ENCODE measurements around the gene PDSS2. TPM values are rescaled to one million over a fixed set of nuclear protein-coding genes. Genes with fewer than 3 reads are reported as not detected.

PDSS2 gene
- total RNA-seq, 1 experiment from 2014 or later = 17.8 TPM

DNA sequence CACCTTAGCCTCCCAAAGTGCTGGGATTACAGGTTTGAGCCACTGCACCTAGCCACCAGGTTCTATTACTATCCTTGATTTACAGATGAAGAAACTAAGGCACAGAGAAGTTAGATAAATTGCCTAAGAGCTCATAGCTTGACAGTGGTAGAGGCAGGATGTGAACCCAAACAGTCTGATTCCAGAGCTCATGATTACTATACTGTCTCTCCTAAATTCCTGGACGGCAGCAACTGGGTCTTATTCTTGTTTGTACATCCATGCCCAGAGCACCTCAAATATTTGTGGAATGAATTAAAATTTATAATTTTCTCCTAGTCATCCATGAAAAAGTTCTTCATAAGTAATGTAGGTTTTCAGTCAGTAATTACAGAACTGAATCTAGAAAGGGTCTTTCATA lies 15.1 kb downstream of the PDSS2 start:
- H3K4me1 ChIP-seq (replicated peaks; ENCODE audit: insufficient read depth) = no peaks in the 10 kb centered on the region
- H3K27me3 ChIP-seq (ENCODE audit: insufficient read depth, low read depth) = no peaks in the 10 kb centered on the region
- no peaks in the 10 kb centered on the region for H4K20me1 ChIP-seq (ENCODE audit: insufficient read depth)
- no peaks in the 10 kb centered on the region for H3F3A ChIP-seq (ENCODE audit: insufficient read depth, low read depth)
- H3K4me3 ChIP-seq = no peak overlapping the region
- H3K36me3 ChIP-seq (ENCODE audit: low read depth) = no peaks in the 10 kb centered on the region
- H3K4me2 ChIP-seq = no peak overlapping the region
- peaks cover 16% of the 10 kb centered on the region for H3K79me2 ChIP-seq (ENCODE audit: low read depth)
- no peak overlapping the region for H3K27ac ChIP-seq
- ChIA-PET POLR2A (ENCODE audit: unreplicated experiment) (no interaction called here), CTCF (no interaction called here)
- TF ChIP-seq EZH2 (IDR thresholded peaks at IDR 0.05; ENCODE audit: low read depth) = no peak
- TF ChIP-seq, protein P1, sequence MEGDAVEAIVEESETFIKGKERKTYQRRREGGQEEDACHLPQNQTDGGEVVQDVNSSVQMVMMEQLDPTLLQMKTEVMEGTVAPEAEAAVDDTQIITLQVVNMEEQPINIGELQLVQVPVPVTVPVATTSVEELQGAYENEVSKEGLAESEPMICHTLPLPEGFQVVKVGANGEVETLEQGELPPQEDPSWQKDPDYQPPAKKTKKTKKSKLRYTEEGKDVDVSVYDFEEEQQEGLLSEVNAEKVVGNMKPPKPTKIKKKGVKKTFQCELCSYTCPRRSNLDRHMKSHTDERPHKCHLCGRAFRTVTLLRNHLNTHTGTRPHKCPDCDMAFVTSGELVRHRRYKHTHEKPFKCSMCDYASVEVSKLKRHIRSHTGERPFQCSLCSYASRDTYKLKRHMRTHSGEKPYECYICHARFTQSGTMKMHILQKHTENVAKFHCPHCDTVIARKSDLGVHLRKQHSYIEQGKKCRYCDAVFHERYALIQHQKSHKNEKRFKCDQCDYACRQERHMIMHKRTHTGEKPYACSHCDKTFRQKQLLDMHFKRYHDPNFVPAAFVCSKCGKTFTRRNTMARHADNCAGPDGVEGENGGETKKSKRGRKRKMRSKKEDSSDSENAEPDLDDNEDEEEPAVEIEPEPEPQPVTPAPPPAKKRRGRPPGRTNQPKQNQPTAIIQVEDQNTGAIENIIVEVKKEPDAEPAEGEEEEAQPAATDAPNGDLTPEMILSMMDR (conservative IDR thresholded peaks at IDR 0.05) = no peak
- H3K9me3 ChIP-seq (ENCODE audit: insufficient read depth, low read depth) = peaks cover 8% of the 10 kb centered on the region
- no TSS peak for BruUV-seq (replicated peaks)
- H2AFZ ChIP-seq = no peak overlapping the region
- no peak for DNase-seq
- H3K9me2 ChIP-seq (ENCODE audit: insufficient read depth) = no peaks in the 10 kb centered on the region
- intact Hi-C loops (cut with micrococcal nuclease; ENCODE audit: unreplicated experiment) = no loop called here

DNA sequence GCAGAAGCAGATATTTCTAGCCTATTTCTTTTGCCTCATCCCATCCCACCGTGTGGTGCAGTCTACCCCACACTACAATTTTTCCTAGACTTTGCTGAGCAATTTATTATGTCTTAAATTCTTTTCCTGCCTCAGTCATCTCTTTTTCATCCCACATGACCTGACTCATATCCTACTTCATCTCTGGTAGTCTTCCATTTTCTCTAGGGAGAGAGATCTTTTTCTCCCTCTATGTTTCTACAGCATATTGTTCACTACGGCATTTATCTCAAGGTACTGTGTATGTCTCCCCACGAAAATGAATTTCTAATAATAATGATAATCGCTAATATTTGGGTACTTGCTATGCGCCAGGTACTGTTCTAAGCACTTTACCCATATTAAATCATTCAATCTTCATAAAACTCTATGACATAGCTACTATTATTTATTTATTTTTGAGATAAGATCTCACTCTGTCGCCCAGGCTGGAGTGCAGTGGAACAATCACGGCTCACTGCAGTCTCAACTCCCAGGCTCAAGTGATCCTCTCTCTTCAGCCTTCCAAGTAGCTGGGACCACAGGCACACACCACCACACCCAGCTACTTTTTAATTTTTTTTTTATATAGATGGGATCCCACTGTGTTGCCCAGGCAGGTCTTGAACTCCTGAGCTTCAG lies 15.6 kb downstream of the PDSS2 start:
- POLR2A ChIA-PET (ENCODE audit: unreplicated experiment) = no interaction called here
- TF ChIP-seq, protein P1 (conservative IDR thresholded peaks at IDR 0.05) = no peak
- TF ChIP-seq EZH2 (IDR thresholded peaks at IDR 0.05; ENCODE audit: low read depth) = no peak
- Histone ChIP-seq H3K4me2 (no peak overlapping the region), H3K4me3 (no peak overlapping the region), H4K20me1 (ENCODE audit: insufficient read depth) (no peaks in the 10 kb centered on the region), H3K9me2 (ENCODE audit: insufficient read depth) (no peaks in the 10 kb centered on the region), H3K36me3 (ENCODE audit: low read depth) (no peaks in the 10 kb centered on the region), H3K4me1 (replicated peaks; ENCODE audit: insufficient read depth) (no peaks in the 10 kb centered on the region), H3K9me3 (ENCODE audit: insufficient read depth, low read depth) (peaks cover 3% of the 10 kb centered on the region), H3K27me3 (ENCODE audit: insufficient read depth, low read depth) (no peaks in the 10 kb centered on the region), H3K79me2 (ENCODE audit: low read depth) (peaks cover 16% of the 10 kb centered on the region), H2AFZ (no peak overlapping the region), H3K27ac (no peak overlapping the region), H3F3A (ENCODE audit: insufficient read depth, low read depth) (no peaks in the 10 kb centered on the region)
- CTCF ChIA-PET = no interaction called here
- no peak for DNase-seq
- intact Hi-C loops (cut with micrococcal nuclease; ENCODE audit: unreplicated experiment) = no loop called here
- no TSS peak for BruUV-seq (replicated peaks)

DNA sequence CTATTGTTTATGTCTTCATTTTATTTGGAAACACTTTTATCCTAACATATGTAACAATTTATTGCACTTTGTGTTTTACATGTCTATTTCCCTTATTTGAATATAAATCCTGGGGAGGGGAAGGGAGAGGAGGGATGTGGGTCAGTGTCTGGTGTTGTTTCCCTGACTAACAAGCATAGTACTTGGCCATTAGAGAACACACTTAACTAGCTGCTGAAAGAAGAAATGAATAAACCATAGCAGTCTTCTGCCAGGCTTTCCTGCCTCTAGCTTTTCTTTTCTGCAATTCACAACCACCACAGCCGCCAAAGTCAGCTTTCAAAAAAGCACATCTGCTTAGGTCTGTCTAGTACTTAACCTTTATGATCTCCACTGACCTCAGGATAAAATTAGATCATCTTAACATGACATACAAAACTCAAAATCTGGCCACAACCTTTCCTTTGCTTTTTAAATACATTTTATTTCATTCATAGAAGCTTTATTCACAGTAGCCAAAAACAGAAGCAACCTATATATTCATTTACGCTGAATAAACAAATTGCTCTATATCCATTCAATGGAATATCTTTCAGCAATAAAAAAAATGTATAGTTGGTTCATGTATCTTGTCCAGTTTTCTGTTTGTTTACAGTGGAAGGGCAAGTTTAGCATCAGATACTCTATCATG lies 16.3 kb downstream of the PDSS2 start:
- H3K4me1 ChIP-seq (replicated peaks; ENCODE audit: insufficient read depth) = no peaks in the 10 kb centered on the region
- H4K20me1 ChIP-seq (ENCODE audit: insufficient read depth) = no peaks in the 10 kb centered on the region
- no TSS peak for BruUV-seq (replicated peaks)
- no peaks in the 10 kb centered on the region for H3K27me3 ChIP-seq (ENCODE audit: insufficient read depth, low read depth)
- H3K4me2 ChIP-seq = no peak overlapping the region
- H3K4me3 ChIP-seq = no peak overlapping the region
- TF ChIP-seq, protein P1 (conservative IDR thresholded peaks at IDR 0.05) = no peak
- no peak for TF ChIP-seq EZH2 (IDR thresholded peaks at IDR 0.05; ENCODE audit: low read depth)
- intact Hi-C loops (cut with micrococcal nuclease; ENCODE audit: unreplicated experiment) = no loop called here
- POLR2A ChIA-PET (ENCODE audit: unreplicated experiment) = no interaction called here
- no peaks in the 10 kb centered on the region for H3K9me2 ChIP-seq (ENCODE audit: insufficient read depth)
- no peaks in the 10 kb centered on the region for H3F3A ChIP-seq (ENCODE audit: insufficient read depth, low read depth)
- no peaks in the 10 kb centered on the region; the same call in 1 of the 2 replicates for H3K9me3 ChIP-seq (ENCODE audit: insufficient read depth, low read depth)
- peaks cover 16% of the 10 kb centered on the region for H3K79me2 ChIP-seq (ENCODE audit: low read depth)
- DNase-seq = no peak
- CTCF ChIA-PET = no interaction called here
- no peak overlapping the region for H2AFZ ChIP-seq
- H3K27ac ChIP-seq = no peak overlapping the region
- no peaks in the 10 kb centered on the region for H3K36me3 ChIP-seq (ENCODE audit: low read depth)
